HG03196 (cell line): Measurements from ENCODE around the gene LTBP2.

Experiments used
- ATAC-seq: cut with Tn5 transposase; IDR thresholded peaks from one replicate; pipeline ENCODE4 v1.9.1; 2021; ENCODE audit not compliant: unreplicated experiment

Gene LTBP2

DNA sequence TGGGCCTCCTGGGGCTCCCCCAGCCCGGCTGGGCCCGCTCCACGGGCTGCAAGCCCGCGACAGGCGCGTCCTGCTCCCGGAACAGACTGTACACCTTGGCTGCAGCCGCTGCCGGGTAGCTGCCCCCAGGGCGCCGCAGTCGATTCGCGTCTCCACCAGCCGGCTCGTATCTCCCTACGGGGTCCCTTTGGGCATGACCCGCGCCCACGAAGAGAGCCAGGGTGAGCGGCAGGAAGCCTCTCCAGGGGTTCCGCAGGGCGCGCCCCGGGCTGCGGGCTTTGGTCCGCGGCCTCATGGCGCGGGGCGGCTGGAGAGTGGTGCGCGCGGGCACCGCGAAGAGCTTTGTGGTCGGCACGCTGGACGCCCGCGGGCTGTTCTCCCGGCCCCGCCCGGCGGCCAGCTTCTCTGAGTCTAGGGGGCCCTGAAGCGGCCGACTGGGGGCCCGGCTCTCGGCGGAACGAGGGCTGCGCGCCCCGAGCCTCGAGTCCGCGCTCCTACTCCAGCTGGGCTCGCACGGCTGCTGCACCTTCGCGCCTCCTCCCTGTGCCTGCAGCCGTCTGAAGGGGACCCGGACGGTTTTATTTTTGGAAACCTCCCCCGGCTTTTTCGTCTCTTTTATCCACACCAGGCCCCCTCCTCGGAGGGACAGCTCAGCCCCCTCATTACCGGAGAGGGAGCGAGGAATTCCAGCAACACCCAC, at the start of gene LTBP2:
TSS of gene LTBP2 (minus strand) at position 588 of the 700 bp plus-strand sequence. CDS start at position 295, 293 bp downstream.
- no peak for ATAC-seq

DNA sequence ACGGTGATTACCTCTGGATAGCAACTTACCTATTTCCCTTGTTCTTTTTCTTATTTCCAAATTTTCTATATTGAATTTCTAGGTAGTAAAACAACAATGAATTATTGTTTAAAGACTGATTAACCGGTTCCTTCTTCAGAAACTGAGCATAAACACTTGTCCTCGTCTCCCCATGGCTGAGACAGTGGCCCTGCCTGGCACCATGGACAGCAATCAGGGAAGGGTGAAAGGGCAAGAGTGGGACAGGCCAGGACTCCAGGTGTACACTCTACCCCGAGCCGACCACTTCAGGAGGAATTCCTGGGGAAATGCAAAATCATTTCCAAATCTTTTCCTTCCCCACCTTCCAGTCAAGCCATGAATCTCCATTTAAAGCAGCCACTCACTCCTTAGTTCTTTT, 48.8 kb upstream of the LTBP2 start:
- no peak for ATAC-seq

DNA sequence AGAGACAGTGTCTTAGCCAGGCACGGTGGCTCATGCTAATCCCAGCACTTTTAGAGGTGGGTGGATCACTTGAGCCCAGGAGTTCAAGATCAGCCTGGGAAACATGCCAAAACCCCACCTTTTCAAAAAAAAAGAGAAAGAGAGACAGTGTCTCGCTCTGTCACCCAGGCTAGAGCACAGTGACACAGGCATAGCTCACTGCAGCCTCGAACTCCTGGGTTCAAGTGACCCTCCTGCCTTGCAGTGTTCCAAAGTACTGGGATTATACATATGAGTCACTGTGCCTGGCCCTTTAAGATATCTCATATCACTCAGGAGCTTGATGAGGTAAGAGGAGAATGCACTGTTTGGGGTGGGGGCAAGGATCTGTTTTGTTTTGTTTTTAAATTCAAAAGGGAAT, 48.1 kb upstream of the LTBP2 start:
- no peak for ATAC-seq

DNA sequence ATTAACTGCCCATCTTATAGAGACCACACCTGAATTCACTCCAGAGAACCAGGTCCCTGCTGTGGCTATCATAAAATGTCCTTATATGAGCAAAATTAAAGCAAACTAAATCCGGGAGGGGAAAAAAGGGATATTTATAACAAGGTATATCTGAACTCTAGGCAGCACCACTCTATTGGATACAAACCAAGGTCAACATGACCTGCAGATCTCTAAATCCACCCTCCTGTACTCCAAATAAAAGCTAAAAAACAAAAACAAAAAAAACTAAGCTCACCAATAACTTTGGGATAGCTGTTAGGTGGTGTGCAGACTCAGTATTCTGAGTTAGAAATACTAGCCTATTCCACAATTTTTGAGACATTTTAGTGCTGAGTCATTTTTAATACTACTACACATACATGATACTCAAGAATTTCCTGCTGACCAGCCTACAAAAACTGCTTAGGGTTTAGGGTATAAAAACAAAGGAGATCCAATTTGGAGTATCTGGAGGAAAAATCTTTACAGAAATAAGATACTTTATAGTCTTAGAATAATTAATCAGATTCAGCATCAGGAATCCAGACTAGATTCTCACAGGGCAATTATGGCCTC, 46.6 kb upstream of the LTBP2 start:
- no peak for ATAC-seq

DNA sequence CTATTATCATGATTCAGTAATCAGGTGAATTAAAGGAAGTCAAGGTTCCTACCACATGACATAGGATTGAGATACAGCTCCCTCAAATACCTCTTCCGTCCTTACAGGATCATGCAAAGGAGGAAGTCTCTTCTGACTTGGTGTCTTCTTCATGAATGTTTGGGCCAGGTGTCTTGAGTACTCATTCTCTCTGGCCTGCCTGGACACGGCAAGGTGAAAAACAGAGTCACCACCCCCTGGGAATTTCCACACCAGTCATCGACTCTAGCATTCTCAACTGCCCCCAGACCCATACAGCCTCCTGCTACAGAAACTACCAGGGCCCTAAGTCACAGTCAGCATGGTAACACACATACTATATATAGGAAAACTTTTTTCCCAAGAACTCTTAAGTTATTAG, 44.9 kb upstream of the LTBP2 start:
- ATAC-seq, result no peak

DNA sequence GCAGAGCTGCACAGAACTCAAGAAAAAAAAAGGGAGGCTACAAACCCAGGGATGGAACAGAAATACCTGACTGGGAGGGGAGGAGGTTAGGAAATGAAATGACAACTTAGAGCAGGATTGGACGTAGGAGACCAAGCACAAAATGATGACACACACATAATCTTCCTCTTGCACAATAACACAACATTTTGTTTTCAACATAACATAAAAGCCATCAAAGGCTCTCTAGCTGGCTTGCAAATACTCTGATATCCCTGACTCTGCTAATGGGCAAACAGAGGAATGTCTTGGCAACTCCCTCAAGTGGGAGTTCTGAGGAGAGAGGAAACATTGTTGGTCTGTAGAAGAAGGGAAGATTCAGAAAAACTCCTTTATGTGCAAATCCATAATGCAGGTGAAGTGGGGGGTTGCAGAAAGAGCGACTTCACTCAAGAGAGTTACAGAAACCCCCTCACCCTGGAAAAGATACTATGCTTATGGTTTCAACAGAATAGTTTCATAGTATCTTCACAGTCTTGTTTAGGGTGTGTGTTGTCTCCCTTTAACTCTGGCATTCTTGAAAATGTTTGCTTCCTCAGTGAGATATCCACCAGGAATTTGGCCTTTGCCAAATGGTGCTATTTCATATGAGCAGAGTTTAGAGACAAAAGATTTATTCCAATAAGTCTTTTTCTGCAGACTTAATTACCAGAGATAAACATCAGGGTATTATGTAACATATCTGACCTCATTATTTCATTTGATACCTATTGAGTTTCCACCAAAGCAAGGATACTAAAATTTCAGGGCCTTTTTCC, 43.8 kb upstream of the LTBP2 start:
- ATAC-seq, result no peak

DNA sequence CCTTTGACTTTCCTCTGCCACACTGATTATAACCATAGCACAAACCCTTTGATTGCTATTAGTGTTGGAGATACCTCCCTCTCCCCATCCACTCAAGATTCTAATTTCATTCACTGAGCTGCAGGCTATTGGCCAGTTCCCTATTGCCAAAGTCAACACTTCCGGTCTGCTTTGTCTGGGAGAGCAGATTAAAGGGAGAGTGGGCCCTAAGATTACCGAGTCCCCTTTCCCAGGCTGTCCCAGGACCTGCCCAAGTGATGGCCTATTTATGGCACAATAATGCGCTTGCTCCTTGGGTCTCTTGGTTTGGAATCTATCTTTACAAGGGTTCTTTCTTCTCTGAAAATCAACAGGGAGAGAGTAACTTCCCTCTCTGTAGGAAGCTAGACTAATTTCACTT, 42.9 kb upstream of the LTBP2 start:
- ATAC-seq, result no peak

DNA sequence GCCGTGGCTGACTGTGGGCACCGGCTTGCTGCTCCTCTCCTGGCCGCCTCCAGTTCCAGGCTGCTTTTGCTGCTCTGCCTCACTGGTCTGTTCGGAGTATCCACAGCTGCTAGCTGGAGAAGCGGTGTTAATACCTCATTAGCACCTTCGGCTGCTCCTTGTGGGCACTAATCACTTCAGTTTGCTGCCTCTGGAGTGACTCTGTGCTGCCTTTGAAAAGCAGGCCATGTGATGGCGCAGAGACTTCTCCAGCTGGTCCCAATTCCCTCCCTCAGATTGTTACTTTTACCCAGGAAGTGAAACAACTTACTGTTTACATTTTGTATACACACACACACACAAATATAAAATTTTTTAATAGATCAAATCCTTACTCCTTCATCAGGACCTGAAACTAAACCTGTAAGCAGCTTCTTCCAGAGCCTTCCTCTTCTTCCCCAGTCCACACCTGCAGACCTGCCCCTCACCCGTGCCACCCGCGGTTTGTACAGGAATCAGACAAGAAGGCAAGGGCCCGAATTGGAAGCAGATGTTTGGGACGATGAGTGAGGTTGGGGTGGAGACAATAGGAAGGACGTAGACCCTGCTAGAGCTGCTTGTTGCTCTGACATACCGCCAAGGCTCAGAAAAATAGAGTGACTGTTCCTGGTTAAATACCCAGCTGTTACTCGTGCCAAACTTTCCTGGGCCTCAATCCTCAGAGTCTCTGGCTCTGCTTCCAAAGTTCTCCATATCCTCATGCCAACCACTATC, 41.5 kb upstream of the LTBP2 start:
- no peak for ATAC-seq

DNA sequence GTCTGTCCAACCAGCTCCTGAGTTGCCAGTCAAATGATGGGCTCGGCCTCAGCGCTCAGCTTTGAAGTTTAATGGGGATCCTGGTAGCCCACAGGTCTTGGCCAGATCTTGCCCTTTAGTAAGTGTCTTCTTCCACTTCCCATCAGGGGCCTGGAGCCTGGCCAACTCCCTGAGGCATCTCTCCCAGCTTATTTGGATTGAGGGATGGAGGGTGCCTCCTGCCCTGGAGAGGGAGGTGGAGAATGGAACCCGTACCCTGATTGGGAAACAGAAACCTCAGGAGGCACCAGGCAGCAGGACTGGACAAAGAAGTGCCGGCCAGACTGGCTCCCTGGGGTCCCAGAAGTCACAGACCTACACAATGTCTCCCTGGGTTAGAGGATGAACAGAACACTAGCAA, 40.5 kb upstream of the LTBP2 start:
- no peak for ATAC-seq

DNA sequence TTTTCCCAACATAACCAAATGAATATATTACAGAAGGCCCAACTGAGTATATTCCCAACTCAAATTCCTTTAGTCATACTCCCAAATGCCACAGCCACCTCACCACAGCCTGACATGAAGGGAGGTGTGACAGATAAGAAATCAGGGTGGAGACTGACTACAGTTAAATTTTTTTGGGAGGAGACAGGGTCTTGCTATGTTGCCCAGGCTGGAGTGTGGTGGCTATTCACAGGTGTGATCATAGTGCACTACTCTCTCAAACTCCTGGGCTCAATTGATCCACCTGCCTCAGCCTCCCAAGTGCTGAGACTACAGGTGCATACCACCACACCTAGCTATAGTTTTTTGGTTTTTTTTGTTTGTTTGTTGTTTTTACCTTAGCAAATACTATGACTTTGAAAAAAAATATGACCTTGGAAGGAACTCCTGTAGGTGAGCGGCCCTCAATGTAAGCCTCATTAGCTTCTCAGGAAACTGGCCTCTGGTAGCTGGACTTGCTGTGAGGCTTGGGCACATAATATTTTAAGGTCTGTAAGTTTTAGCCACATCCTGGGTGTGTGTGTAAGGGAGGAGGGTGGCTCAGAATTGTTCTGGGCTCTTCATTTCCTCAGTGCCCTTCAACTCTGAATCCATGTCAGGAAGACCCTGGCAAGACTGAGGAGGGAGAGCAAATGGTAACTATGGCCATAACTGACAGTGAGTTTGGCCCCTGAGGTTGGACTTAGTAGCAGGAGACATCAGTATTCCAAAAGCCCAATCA, 39.1 kb upstream of the LTBP2 start:
- no peak for ATAC-seq

DNA sequence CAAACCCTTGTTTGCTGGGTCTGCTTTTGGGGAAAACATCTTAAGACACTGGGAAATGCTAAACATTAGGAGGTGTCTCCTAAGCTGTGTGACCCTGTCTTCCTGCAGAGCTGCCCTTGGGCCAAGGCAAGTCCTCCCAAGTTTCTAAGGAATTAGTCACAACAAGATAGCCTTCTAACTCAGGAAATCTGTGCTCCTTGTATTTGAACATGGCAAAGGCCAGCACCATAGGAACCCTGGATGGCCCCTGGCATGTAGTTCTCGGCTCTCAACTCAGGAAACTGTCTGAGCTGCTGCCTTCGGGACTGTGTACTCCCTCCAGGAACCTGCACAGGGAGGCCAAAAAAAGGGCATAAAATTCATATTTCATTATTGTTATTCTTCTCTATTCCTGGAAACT, 37.6 kb upstream of the LTBP2 start:
- no peak for ATAC-seq

DNA sequence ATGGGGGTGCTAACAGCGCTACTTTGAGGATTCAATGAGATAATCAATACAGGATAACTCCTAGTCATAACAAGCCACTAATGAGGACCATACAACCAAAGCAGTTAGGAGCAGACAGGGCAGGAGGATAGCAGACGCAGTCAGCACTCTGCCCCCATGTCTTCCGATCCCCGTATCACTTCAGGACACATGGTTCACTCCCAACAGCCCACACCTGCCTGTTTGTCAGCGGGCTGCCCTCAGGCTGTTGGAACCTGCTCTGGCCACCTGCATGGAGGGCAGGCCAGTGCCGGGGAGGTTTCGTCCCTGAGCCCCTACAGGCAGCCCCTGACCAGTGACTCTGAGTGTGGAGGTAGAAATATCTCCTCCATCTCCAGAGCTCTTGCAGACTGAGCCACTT, 37.1 kb upstream of the LTBP2 start:
- ATAC-seq, result no peak

DNA sequence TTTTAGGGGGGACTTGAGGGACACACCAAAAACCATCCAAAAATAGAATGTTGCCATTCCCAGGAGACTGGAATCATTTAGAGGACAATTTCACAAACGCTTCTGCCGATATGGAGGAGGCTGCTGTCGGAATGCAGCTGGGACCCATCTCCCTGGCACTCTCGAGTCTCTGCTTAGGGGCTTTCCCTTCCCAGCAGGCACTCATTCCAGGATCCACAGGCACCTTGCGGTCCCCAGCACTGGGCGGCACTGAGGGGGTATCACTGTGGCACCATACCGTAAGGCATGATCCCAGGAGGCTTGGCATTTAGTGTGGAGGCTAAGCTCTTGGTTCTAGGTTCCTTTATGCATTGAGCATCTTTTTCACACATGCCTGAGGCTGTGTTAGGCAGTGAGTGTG, 36.6 kb upstream of the LTBP2 start:
- ATAC-seq, result no peak

DNA sequence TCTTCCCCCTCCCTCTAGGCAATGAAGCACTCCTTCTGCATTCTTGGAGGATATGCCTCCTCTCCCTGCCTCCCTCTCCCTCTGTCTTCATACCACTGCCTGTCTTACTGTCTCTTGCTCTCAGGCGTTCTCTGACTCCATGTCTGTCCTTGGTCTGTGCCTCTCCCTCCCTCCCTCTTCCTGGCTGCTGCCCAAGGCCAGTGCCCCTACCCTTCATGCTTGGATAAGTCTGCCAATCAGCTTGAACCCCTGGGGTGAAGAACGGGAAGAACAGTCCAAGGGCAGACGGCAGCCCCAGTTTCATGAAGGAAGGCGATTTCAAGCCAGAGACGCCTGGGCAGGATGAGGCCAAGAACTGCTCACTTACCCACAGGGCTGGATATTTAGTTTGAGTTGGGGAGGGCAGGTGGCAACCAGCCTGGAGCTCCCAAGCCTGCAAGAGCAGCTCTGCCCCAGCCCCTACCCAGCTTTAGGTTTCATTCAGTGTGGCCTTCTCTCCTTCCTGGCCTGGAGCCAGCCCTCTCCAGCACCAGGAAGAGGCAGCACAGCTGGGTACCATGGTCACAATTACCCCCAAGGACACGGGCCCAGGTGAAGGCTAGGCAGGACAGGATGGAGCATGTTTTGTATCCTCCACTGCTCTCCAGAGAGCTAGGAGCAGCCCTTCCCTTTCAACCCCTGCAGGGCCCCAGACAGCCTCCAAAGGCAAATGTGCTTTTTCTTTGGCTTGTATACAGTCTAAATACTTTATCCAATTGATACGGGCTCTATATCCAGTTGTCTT, 35.8 kb upstream of the LTBP2 start:
- ATAC-seq, result no peak

DNA sequence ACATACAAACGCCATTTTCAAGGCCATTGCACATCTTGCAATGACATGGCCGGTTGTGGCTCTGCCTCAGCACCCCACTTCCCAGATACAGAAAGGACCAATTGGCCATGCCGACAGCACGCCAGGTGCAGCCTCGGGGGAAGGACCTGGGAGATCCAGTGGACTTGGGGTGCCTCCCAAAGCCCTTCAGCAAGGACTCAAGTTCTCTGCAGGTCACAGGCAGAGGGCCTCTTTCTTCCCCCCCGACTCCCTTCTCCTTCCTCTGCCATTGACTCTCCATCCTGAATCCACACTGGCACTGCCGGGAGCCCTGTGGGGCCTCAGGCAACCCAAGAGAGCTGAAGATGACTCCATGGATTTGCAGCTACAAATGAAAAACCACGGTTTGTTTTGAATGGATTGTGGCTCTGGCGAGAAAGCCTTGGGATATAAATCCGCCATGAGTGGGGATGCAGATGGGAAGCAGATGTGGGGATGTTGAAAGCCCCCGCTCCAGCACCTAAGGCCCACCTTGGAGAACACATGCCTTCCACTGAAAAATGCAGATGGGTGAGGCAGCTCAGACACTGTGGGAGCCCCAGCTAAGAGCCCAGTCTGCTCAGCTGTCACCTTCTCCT, 35.1 kb upstream of the LTBP2 start:
- ATAC-seq, result no peak

DNA sequence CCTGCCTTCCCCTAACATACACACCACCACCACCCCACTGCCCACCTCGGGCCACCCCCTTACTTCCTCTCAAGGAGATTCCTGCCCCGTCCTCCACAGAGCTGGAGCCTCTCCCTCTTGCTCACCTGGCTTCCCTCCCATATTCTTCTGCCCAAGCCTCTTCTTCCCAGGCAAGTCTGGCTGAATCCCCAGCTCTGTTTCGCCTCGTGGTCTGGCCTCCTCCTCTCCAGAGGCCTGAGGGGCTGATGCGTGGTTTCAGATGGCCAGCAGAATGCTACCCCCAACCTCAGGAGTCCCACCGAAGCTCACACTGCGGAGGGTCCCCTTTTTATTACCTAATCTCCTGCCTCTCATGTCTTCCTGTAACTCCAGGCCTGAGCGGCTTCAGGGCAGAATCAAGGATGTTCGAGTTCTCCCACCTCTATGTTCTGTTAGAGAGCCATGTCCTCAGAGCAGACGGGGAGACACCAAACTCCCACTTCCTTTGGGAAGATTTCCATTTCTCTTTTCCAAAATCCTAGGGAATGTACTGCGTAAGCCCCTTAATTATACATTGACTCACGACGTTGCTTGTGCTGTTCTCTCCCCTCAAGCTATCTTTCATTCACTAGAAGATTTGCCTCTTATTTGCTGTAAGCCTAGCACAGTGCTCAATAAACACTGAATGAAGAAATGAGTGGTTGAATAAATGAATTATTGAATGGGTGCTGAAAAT, 33.9 kb upstream of the LTBP2 start:
- ATAC-seq, result no peak

DNA sequence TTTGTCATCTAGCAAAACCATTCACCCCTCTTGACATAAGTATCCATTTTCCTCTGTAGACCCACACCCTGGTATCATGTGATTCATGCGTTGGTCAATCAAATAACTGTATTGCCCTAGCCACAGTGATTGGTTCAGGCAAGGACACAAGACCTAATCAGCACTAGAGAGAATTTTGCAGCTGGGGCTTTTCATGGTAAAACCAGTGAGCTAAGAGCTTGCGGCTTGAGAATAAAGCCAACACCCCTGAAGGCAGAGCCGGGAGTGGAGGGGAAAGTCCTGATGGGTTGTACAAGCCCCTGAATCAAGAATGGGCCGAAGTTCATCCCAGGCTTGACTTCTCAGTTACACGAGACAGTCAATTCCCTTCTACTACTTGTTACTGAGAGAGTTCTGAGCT, 33.2 kb upstream of the LTBP2 start:
- ATAC-seq, result no peak

DNA sequence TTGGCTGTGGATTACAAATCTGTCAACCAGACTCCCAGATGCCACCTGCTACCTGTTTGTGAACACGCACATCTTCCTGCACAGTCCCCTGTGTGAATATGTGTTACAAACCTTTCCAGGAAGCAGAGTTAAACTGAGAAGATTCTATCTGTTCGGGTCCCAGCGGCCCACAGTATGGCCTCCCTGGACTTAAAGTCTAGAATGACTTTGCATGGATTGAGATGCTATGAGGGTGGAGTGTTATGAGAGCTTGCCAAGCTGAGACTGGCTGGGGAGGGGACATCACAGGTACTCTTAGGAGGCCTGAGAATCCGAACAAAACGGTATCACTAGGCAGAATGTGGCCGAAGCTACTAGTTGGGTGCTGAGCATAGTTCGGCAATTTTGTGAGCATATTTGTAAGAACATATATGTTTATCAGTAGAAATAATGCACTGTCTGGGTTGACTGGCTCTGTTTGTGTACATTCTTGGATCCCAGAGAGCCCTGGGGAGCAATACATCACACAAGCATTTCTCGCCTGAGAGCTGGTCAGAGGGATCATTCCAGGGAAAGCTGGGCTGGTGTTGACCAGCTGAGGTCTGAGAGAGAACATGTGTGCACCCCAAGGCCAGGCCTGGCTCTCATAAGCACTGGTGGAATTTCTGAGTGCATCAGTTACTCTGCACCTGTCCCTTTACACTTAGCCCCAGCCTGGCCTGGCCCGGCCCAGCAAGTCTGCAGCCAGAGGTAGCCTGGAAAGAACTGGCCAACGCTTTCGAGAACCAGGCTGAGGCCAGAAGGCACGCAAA, 29.8 kb upstream of the LTBP2 start:
- ATAC-seq, result no peak
